Liver (tissue), 9 donors: ENCODE measurements around the gene SULT1C4. TPM values are rescaled to one million over a fixed set of nuclear protein-coding genes. Genes with fewer than 3 reads are reported as not detected.

Experiments used
- DNase-seq: peaks from one replicate; pipeline ENCODE4 v3.0.0-alpha.2; 2017; ENCODE audit warnings: low spot score
- H3K27ac ChIP-seq, 2 donors: one replicate each; pipeline ENCODE4 v1.7.0; 2013; ENCODE audit warnings: inconsistent platforms in 2 of 2, low read length in 2 of 2, control low read depth in 1 of 2, low read depth in 1 of 2, mild to moderate bottlenecking in 1 of 2
- H3K27me3 ChIP-seq, 4 donors: one replicate each; pipeline versions ENCODE4 v1.6.1 to v1.7.0; 2013; ENCODE audit warnings: low read length in 3 of 4, inconsistent platforms in 1 of 4, mild to moderate bottlenecking in 1 of 4, moderate library complexity in 1 of 4; ENCODE audit not compliant: control insufficient read depth in 4 of 4, insufficient read depth in 4 of 4
- H3K36me3 ChIP-seq, 4 donors: one replicate each; pipeline versions ENCODE4 v1.6.1 to v1.7.0; 2013; ENCODE audit warnings: low read length in 3 of 4, mild to moderate bottlenecking in 3 of 4, low read depth in 1 of 4, moderate library complexity in 1 of 4; ENCODE audit not compliant: control insufficient read depth in 4 of 4, insufficient read depth in 3 of 4
- H3K4me1 ChIP-seq, 4 donors: one replicate each; pipeline versions ENCODE4 v1.6.1 to v1.7.0; 2013; ENCODE audit warnings: low read length in 3 of 4, mild to moderate bottlenecking in 3 of 4, moderate library complexity in 1 of 4; ENCODE audit not compliant: control insufficient read depth in 4 of 4, insufficient read depth in 4 of 4
- H3K4me3 ChIP-seq, 3 donors: one replicate each; pipeline versions ENCODE4 v1.6.1 to v1.7.0; 2013; ENCODE audit warnings: low read length in 3 of 3, control low read depth in 1 of 3, low read depth in 1 of 3, mild to moderate bottlenecking in 1 of 3
- H3K9ac ChIP-seq, 2 donors: one replicate each; pipeline ENCODE4 v1.7.0; 2013; ENCODE audit warnings: low read length in 2 of 2, mild to moderate bottlenecking in 2 of 2, moderate library complexity in 2 of 2, control low read depth in 1 of 2, low read depth in 1 of 2
- H3K9me3 ChIP-seq, 4 donors: one replicate each; pipeline versions ENCODE4 v1.6.1 to v1.7.0; 2013; ENCODE audit warnings: low read length in 3 of 4; ENCODE audit not compliant: control insufficient read depth in 4 of 4
- EGR1 ChIP-seq, 2 donors: IDR thresholded peaks; 2 replicates each; pipeline ENCODE4 v1.6.1; 2016 to 2018; ENCODE audit warnings: antibody characterized with exemption in 2 of 2, low read depth in 2 of 2
- FOXA1 ChIP-seq: IDR thresholded peaks from 2 replicates; pipeline ENCODE4 v1.6.1; 2016; ENCODE audit warnings: antibody characterized with exemption
- FOXA2 ChIP-seq: IDR thresholded peaks from 2 replicates; pipeline ENCODE4 v1.6.1; 2016; ENCODE audit warnings: antibody characterized with exemption
- GABPA ChIP-seq, 2 donors: IDR thresholded peaks in 1 of 2; conservative IDR thresholded peaks in 1 of 2; 2 replicates each; pipeline ENCODE4 v1.6.1; 2016; ENCODE audit warnings: antibody characterized with exemption in 2 of 2, mild to moderate bottlenecking in 1 of 2, moderate library complexity in 1 of 2
- HNF4A ChIP-seq, 2 donors: conservative IDR thresholded peaks; 2 replicates each; pipeline ENCODE4 v1.6.1; 2016; ENCODE audit warnings: antibody characterized with exemption in 2 of 2, mild to moderate bottlenecking in 2 of 2
- HNF4G ChIP-seq: IDR thresholded peaks from 2 replicates; pipeline ENCODE4 v1.6.1; 2016; ENCODE audit warnings: antibody characterized with exemption
- JUND ChIP-seq, 2 donors: IDR thresholded peaks; 2 replicates each; pipeline ENCODE4 v1.6.1; 2016; ENCODE audit warnings: antibody characterized with exemption in 2 of 2
- NR2F2 ChIP-seq: IDR thresholded peaks from 2 replicates; pipeline ENCODE4 v1.6.1; 2016; ENCODE audit warnings: antibody characterized with exemption
- RAD21 ChIP-seq, 2 donors: IDR thresholded peaks; 2 replicates each; pipeline ENCODE4 v1.6.1; 2016; ENCODE audit warnings: antibody characterized with exemption in 2 of 2, mild to moderate bottlenecking in 2 of 2
- RXRA ChIP-seq, 2 donors: IDR thresholded peaks; 2 replicates each; pipeline ENCODE4 v1.6.1; 2017 to 2018; ENCODE audit warnings: antibody characterized with exemption in 2 of 2, mild to moderate bottlenecking in 1 of 2
- SP1 ChIP-seq: IDR thresholded peaks from 2 replicates; pipeline ENCODE4 v1.6.1; 2018; ENCODE audit warnings: antibody characterized with exemption, mild to moderate bottlenecking
- TAF1 ChIP-seq: conservative IDR thresholded peaks from 2 replicates; pipeline ENCODE4 v1.6.1; 2016; ENCODE audit warnings: antibody characterized with exemption, mild to moderate bottlenecking
- YY1 ChIP-seq: IDR thresholded peaks from 2 replicates; pipeline ENCODE4 v1.6.1; 2016; ENCODE audit warnings: antibody characterized with exemption, mild to moderate bottlenecking
- WGBS: extraction: QIAGEN DNeasy Blood & Tissue Kit; methylation state at CpG from one replicate; pipeline ENCODE4 v1.1.7; 2013; 5-methylcytosine and 5-hydroxymethylcytosine counted together
- polyA plus RNA-seq, 2 donors: library from polyadenylated mRNA; stranded (reverse) in 1 of 2; unstranded in 1 of 2; fragments of 200-250 nt in 1 of 2; fragments of >200 nt in 1 of 2; fragmentation: Nextera tagmentation in 1 of 2; extraction: Ambion mirVana in 1 of 2; gene quantifications; one replicate each; pipeline versions ENCODE4 v1.2.1 to v1.2.3, GENCODE V29; 2013 to 2015
- total RNA-seq, 2 donors: library from RNA; depleted of rRNA; stranded (reverse); fragments of >200 nt; gene quantifications; one replicate each; pipeline ENCODE4 v1.2.3, GENCODE V29; 2014
- TF ChIP-seq, protein P1 (sequence below): IDR thresholded peaks from 2 replicates; pipeline ENCODE4 v1.6.1; 2016; ENCODE audit warnings: antibody characterized with exemption, mild to moderate bottlenecking
- TF ChIP-seq, protein P2 (sequence below): IDR thresholded peaks from 2 replicates; pipeline ENCODE4 v1.6.1; 2016; ENCODE audit warnings: antibody characterized with exemption
- TF ChIP-seq, protein P3 (sequence below): IDR thresholded peaks from 2 replicates; pipeline ENCODE4 v1.6.1; 2016; ENCODE audit warnings: antibody characterized with exemption
- TF ChIP-seq, protein P4 (sequence below): fragments of 150-350 bp; IDR thresholded peaks from 2 replicates; pipeline ENCODE4 v1.5.1; 2017; ENCODE audit warnings: improper control_type of control experiment, low read depth, low read length; ENCODE audit not compliant: missing input control
- TF ChIP-seq, protein P5 (sequence below): IDR thresholded peaks from 2 replicates; pipeline ENCODE4 v1.6.1; 2016; ENCODE audit warnings: antibody characterized with exemption
- donor health status: healthy.
- donor health status: healthy.
- donor health status: healthy.
- donor health status: healthy.
- donor health status: healthy.

SULT1C4 gene
- total and polyA plus RNA-seq, 4 donors, result 1.0 to 12.8 (median 1.3) TPM

DNA sequence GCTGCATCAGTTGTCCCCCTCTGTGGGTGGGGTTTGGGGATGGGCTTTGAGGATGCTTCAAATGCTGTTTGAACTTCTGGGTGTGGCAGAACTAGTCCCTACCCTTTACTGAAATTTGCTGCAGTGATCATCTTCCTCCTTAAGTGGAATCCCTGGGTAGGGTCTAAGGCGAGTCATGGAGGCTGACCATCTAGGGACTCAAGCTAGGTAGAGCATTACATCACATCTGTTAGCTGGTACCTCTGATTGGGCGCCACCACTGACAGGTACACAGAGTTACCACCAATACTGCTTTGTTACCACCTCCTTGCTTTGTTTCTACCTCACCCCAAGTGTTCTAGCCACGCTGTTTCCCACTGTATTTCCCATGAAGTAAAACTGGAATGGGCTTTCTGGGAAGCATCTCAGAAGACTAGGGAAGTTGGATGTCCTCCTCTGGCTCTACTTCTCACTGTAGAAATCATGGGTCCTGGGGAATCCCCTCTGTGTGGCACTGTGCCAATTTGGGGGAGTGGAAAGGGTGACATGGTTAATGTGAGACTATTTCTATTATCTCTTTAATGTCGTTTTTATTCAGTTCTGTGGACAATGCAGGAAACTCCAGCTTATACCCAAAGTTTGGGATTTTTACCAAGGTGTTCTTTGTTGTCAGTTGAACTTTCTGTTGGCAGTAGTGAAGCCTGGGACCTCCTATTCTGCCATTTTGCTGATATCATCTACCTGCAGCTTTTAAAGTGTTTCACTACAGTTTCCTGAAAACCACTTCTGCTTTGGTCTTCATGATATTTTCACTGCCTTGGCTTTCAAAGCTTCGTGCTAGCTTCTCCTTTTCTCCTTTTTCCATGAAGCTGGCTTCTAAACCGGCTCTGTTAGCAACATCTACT, 14.5 kb upstream of the SULT1C4 start:
- no peak overlapping the region for H3K27ac ChIP-seq
- WGBS, result 78% methylated on average over 6 of the region's 6 CpGs

DNA sequence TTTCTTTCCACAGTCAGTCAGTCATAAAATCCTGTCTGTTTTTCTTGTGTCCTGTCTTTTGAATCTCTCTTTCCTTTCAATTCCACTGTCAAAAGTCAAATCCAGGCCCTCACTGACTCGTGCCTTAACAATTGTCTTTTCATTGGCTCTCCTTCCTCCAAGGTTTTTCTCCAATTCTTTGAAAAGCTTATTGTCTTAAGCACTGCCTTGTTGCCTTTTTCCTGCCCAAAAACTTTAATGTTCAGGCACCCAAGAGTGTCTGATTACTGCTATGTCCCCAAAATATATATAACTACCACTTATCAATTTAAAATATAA, 13.9 kb upstream of the SULT1C4 start:
- Histone ChIP-seq H3K4me1 (no peaks in the 10 kb centered on the region), H3K27me3 (no peaks in the 10 kb centered on the region), H3K9me3 (peaks cover 0 to 3% (median 0%) of the 10 kb centered on the region in 4 donors), H3K27ac (no peak overlapping the region), H3K36me3 (no peaks in the 10 kb centered on the region), H3K9ac (no peak overlapping the region), H3K4me3 (no peak overlapping the region)
- no peak for DNase-seq
- TF ChIP-seq YY1 (no peak), HNF4G (no peak), EGR1 (IDR thresholded peaks at IDR 0.05; ENCODE audit: low read depth in 2 of 2) (no peak), JUND (IDR thresholded peaks at IDR 0.05) (no peak), FOXA2 (no peak), FOXA1 (no peak), GABPA (IDR thresholded peaks at IDR 0.05 in 1 of 2, conservative IDR thresholded peaks at IDR 0.05 in 1 of 2) (no peak), RAD21 (IDR thresholded peaks at IDR 0.05) (no peak), RXRA (IDR thresholded peaks at IDR 0.05) (no peak), HNF4A (conservative IDR thresholded peaks at IDR 0.05) (no peak), NR2F2 (no peak), SP1 (no peak)
- TF ChIP-seq, protein P1, sequence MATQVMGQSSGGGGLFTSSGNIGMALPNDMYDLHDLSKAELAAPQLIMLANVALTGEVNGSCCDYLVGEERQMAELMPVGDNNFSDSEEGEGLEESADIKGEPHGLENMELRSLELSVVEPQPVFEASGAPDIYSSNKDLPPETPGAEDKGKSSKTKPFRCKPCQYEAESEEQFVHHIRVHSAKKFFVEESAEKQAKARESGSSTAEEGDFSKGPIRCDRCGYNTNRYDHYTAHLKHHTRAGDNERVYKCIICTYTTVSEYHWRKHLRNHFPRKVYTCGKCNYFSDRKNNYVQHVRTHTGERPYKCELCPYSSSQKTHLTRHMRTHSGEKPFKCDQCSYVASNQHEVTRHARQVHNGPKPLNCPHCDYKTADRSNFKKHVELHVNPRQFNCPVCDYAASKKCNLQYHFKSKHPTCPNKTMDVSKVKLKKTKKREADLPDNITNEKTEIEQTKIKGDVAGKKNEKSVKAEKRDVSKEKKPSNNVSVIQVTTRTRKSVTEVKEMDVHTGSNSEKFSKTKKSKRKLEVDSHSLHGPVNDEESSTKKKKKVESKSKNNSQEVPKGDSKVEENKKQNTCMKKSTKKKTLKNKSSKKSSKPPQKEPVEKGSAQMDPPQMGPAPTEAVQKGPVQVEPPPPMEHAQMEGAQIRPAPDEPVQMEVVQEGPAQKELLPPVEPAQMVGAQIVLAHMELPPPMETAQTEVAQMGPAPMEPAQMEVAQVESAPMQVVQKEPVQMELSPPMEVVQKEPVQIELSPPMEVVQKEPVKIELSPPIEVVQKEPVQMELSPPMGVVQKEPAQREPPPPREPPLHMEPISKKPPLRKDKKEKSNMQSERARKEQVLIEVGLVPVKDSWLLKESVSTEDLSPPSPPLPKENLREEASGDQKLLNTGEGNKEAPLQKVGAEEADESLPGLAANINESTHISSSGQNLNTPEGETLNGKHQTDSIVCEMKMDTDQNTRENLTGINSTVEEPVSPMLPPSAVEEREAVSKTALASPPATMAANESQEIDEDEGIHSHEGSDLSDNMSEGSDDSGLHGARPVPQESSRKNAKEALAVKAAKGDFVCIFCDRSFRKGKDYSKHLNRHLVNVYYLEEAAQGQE, result no peak
- TF ChIP-seq, protein P2, sequence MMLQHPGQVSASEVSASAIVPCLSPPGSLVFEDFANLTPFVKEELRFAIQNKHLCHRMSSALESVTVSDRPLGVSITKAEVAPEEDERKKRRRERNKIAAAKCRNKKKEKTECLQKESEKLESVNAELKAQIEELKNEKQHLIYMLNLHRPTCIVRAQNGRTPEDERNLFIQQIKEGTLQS, result no peak
- TF ChIP-seq, protein P3, sequence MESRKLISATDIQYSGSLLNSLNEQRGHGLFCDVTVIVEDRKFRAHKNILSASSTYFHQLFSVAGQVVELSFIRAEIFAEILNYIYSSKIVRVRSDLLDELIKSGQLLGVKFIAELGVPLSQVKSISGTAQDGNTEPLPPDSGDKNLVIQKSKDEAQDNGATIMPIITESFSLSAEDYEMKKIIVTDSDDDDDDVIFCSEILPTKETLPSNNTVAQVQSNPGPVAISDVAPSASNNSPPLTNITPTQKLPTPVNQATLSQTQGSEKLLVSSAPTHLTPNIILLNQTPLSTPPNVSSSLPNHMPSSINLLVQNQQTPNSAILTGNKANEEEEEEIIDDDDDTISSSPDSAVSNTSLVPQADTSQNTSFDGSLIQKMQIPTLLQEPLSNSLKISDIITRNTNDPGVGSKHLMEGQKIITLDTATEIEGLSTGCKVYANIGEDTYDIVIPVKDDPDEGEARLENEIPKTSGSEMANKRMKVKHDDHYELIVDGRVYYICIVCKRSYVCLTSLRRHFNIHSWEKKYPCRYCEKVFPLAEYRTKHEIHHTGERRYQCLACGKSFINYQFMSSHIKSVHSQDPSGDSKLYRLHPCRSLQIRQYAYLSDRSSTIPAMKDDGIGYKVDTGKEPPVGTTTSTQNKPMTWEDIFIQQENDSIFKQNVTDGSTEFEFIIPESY, result no peak
- TF ChIP-seq, protein P4, sequence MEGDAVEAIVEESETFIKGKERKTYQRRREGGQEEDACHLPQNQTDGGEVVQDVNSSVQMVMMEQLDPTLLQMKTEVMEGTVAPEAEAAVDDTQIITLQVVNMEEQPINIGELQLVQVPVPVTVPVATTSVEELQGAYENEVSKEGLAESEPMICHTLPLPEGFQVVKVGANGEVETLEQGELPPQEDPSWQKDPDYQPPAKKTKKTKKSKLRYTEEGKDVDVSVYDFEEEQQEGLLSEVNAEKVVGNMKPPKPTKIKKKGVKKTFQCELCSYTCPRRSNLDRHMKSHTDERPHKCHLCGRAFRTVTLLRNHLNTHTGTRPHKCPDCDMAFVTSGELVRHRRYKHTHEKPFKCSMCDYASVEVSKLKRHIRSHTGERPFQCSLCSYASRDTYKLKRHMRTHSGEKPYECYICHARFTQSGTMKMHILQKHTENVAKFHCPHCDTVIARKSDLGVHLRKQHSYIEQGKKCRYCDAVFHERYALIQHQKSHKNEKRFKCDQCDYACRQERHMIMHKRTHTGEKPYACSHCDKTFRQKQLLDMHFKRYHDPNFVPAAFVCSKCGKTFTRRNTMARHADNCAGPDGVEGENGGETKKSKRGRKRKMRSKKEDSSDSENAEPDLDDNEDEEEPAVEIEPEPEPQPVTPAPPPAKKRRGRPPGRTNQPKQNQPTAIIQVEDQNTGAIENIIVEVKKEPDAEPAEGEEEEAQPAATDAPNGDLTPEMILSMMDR, result no peak
- 71% methylated on average over 1 of the region's 1 CpG for WGBS

More for the DNA sequence above, 14.5 kb upstream of the SULT1C4 start:
- Histone ChIP-seq H3K9ac (no peak overlapping the region), H3K27me3 (no peaks in the 10 kb centered on the region), H3K4me3 (no peak overlapping the region), H3K9me3 (peaks cover 0 to 3% (median 0%) of the 10 kb centered on the region in 4 donors), H3K36me3 (no peaks in the 10 kb centered on the region), H3K4me1 (no peaks in the 10 kb centered on the region)
- no peak for DNase-seq
- TF ChIP-seq FOXA2 (no peak), TAF1 (no peak), RAD21 (IDR thresholded peaks at IDR 0.05) (no peak)
- TF ChIP-seq, protein P1, result no peak
- TF ChIP-seq, protein P2, result no peak
- TF ChIP-seq, protein P5, sequence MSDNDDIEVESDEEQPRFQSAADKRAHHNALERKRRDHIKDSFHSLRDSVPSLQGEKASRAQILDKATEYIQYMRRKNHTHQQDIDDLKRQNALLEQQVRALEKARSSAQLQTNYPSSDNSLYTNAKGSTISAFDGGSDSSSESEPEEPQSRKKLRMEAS, result no peak
